RKO (cell line): ENCODE data around the gene OR1M1.
"Not testable (repeated sequence)": the region's sequence is repeated elsewhere in the genome, so short reads cannot be mapped to it uniquely, and the experiment has no call there.

Experiments
- DNase-seq: peaks from one replicate; pipeline ENCODE4 v3.0.0-alpha.2; 2016; ENCODE audit warnings: low spot score

OR1M1 gene, protein sequence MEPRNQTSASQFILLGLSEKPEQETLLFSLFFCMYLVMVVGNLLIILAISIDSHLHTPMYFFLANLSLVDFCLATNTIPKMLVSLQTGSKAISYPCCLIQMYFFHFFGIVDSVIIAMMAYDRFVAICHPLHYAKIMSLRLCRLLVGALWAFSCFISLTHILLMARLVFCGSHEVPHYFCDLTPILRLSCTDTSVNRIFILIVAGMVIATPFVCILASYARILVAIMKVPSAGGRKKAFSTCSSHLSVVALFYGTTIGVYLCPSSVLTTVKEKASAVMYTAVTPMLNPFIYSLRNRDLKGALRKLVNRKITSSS

DNA sequence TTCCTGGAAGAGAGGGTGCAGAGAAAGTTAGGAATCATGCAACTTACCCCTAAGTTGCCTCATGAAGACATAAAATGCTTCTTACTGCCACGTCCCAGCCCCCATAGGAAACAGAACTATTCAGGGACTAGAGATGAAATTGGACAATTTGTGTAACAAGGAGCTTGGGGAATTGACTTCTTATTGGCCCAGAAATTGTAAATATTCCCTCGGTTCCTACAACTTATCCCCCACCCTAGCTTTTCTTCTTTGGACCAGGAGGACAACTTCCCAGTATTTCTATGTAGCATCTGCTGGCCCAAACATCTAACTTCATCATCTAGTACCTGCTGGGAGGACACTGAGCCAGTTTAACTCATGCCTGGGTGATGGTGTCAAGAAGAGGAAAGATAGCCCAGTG, at the start of gene OR1M1:
OR1M1 (plus strand) TSS at position 301 of the 400 bp plus-strand sequence. CDS start 6,184 bp downstream, outside the sequence.
- DNase-seq: no peak

GRCh38 chr19:9037400-9038062, 49.3 kb upstream of the OR1M1 start:
- no peak for DNase-seq

GRCh38 chr19:9039728-9040127, 47.1 kb upstream of the OR1M1 start:
- DNase-seq: no peak

- DNase-seq: no peak
Observed at GRCh38 chr19:9040131-9040530, 46.7 kb upstream of the OR1M1 start.

- DNase-seq: no peak
Observed at GRCh38 chr19:9041023-9041422, 45.8 kb upstream of the OR1M1 start.

GRCh38 chr19:9043524-9043923, 43.3 kb upstream of the OR1M1 start:
- no peak for DNase-seq

- no peak for DNase-seq
Observed at GRCh38 chr19:9044449-9044848, 42.4 kb upstream of the OR1M1 start.

GRCh38 chr19:9046694-9047093, 40.2 kb upstream of the OR1M1 start:
- DNase-seq: no peak

DNA sequence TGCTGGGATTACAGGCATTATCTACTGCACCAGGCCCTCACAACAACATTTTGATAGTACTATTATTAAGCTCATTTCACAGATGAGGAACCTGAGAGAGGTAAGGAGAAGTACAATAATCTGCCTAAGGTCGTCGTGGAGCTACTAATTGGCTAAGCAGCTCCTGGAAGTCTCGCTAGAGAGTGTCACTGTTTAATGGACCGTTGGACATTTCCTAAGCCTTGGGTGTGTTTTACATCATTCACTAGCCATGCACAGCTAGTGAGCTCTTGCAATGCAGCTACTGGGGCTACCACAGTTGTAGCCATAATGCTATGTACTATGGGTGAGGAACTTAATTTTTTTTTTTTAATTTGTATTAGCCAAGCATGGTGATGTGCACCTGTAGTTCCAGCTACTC, 34.0 kb upstream of the OR1M1 start:
- DNase-seq: no peak

DNA sequence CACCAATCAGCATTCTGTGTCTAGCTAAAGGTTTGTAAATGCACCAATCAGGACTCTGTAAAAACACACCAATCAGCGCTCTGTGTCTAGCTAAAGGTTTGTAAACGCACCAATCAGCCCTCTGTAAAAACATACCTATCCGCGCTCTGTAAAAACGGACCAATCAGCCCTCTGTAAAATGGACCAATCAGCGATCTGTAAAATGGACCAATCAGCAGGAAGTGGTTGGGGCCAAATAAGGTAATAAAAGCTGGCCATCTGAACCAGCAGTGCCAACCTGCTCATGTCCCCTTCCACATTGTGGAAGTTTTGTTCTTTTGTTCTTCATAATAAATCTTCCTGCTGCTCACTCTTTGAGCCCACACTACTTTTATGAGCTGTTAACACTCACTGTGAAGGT, 33.2 kb upstream of the OR1M1 start:
- DNase-seq: not testable (repeated sequence)

- DNase-seq: no peak
Observed at GRCh38 chr19:9054207-9054606, 32.7 kb upstream of the OR1M1 start.

GRCh38 chr19:9054765-9055164, 32.1 kb upstream of the OR1M1 start:
- no peak for DNase-seq

DNA sequence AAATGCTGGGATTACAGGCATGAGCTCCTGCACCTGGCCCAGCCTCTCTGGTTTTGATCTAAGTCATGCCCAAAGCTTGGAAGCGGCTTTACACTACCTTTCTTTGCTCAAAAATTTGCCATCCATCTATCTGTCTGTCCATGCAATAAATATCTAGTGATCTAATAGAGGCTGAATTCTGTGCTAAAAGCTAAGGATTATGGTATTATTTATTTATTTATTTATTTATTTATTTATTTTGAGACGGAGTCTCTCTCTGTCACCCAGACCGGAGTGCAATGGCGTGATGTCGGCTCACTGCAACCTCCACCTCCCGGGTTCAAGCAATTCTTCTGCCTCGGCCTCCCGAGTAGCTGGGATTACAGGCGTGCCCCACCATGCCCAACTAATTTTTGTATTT, 30.7 kb upstream of the OR1M1 start:
- not testable (repeated sequence) for DNase-seq

DNA sequence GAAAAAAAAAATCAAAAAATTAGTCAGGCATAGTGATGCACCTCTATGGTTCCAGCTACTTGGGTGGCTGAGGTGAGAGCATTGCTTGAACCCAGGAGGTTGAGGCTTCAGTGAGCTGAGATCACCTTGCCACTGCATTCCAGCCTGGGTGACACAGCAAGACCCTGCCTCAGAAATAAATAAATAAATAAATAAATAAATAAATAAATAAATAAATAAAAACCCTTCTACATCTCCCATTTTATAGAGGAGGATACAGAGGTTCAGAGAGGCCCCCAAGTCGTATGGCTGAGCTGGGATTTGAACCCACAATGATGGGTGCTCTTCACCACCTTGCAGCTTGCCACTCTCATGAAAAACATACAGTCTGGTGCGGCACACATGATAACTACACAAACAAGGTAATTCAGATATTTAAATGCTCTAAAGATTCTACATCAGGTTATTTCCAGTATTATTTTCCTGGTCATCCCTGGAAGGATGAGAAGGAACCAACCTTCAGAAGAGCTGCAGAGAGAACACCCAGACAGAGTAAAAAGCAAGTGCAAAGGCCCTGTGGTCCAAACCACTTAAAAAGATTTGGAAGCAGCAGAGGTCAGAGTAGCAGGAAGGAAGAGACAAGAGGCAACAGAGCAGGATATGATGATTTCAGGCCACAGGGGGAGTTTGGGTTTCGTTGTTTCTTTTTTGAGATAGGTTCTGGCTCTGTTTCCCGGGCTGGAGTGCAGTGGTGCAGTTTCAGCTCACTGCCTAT, 29.2 kb upstream of the OR1M1 start:
- DNase-seq: no peak

- DNase-seq: no peak
Observed at GRCh38 chr19:9058905-9059667, 27.8 kb upstream of the OR1M1 start.

DNA sequence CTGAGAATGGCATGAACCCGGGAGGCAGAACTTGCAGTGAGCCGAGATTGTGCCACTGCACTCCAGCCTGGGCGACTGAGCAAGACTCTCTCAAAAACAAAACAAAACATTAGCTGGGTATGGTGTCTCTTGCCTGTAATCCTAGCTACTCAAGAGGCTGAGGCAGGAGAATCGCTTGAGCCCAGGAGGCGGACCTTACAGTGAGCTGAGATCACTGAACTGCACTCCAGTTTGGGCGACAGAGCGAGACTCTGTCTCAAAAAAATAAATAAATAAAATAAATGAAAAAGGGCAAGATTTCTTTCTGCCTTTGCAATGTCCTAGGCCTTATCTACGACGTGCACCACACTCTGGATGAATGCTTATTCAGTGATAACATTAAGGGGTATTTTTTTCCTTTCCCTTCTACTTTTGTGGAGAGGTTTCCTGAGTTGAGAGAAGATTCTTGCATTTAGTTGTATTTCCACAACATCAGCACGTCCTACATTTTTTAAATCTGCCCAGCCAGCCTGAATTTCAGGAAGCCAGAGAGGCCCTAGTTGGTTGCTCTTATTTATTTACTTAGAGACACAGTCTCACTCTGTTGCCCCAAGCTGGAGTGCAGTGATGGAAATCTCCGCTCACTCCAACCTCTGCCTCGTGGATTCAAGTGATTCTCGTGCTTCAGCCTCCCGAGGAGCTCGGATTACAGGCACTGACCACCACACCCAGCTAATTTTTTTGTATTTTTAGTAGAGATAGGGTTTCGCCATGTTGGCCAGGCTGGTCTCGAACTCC, 26.1 kb upstream of the OR1M1 start:
- DNase-seq: no peak

GRCh38 chr19:9061879-9062278, 25.0 kb upstream of the OR1M1 start:
- DNase-seq: no peak

DNA sequence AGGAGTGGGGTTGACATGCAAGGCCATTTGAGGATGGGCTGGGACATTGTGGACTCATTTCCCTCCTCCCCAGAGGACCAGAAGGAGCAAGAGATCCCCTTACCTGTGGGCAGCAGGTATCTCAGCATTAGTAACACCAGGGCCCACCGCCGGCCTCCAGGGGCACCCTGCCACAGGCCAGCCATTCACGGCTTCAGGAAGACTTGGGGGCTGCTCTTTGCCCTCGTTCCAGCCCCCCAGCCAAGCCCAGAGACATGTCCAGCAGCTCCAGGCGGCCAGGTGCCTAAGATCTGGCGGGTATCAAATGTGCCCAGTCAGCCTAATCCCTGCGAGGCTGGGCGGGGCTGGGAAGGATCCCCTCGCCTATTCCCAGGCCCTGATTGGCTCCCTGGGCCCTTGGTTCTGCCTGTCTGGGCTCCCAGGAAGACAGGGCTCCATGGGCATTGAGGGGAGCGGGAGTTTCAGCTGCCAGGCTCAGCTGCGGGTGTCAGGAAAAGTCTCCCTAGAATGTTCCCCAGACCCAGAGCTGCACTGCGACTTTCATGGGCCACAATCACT, 21.3 kb upstream of the OR1M1 start:
- DNase-seq: no peak

DNA sequence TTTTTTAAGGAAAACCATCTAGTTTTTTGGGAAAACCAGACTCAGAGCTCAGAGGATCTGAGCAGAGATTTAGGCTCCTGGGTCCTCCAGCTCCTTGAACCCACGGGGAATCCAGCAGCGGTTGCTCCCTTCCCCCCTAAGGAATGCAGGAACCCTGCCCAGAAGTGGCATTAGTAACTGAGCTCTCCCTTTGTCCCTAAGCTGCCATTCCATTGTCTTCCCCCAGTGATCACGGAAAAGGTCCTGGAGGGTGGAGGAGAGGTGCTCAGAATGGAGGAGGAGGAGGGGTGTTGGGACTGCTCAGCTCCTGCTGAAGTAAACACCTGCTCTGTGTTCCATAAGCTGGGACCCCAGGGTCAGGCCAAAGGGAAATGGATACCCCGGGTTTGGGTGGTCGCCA, 16.8 kb upstream of the OR1M1 start:
- no peak for DNase-seq

GRCh38 chr19:9071720-9072119, 15.1 kb upstream of the OR1M1 start:
- not testable (repeated sequence) for DNase-seq

GRCh38 chr19:9073806-9074205, 13.1 kb upstream of the OR1M1 start:
- DNase-seq: no peak
